ENCODE measurements around the gene SORCS2. TPM values are rescaled to one million over a fixed set of nuclear protein-coding genes. Genes with fewer than 3 reads are reported as not detected.

Gene SORCS2
- total RNA-seq, 1 donor from 2014 or later = 13.4 TPM

DNA sequence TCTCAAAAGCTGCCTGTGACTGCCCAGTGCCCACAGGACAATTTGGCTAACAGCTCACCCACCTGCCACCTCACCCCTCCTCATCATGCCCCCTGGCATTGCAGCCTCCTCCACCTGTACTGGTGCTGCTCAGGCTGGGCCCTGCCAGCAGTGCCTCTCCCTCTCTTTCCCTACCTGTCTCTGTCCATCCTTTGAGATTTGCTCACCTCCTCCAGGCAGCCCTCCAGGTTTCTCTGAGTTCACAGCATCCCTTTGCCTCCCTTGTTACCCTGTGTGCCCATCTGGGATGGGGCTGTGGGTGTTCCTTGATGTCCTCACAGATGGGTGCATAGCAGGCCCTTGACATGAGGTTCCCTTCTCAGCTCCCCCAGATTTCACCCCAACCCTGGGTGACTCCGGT, 522.4 kb downstream of the SORCS2 start:
- no peak for DNase-seq

- no peak for DNase-seq
These were observed 523.1 kb downstream of the SORCS2 start for GRCh38 chr4:7715271-7716009.

GRCh38 chr4:7716010-7716721, 523.8 kb downstream of the SORCS2 start:
- DNase-seq = no peak

DNA sequence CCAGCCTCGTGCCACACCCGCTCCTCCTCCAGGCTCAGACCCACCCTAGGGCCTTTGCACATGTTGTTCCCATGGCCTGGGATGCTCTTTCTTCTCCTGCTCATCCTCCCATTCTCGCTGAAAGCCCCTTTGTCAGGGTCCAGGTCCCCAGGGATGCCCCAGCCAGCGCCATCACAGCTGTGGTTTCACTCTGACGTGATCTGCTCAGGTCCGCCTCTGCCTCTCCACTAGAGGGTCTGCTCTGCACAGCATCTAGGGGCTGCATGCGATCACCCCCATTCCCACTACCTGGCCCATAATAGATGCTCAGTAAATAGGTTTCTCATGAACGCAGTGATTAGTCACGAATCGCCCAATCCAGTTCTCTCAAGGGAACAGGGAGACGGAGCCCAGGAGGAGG, 524.8 kb downstream of the SORCS2 start:
- DNase-seq = no peak

DNA sequence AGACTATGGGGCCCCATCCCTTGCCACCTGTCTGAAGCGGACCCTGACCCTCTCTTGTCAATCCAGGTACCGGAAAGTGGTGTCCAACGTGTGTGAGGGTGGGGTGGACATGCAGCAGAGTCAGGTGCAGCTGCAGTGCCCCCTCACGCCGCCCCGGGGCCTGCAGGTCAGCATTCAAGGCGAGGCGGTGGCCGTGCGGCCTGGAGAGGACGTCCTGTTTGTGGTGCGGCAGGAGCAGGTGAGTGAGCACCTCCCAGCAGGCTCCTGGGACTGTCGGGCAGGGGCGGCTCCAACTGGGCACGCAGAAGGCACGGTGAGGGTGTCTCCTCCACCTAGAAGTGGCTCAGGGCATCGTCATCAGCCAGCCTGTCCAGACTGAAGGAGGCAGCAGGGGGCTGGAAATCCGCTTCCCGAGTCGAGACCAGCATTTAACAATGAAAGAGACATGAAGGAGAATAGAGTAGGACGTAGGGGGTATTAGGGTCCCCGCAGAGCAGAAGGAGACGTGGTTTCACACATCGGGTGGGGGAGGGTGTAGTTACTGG, 525.7 kb downstream of the SORCS2 start:
- no peak for DNase-seq

DNA sequence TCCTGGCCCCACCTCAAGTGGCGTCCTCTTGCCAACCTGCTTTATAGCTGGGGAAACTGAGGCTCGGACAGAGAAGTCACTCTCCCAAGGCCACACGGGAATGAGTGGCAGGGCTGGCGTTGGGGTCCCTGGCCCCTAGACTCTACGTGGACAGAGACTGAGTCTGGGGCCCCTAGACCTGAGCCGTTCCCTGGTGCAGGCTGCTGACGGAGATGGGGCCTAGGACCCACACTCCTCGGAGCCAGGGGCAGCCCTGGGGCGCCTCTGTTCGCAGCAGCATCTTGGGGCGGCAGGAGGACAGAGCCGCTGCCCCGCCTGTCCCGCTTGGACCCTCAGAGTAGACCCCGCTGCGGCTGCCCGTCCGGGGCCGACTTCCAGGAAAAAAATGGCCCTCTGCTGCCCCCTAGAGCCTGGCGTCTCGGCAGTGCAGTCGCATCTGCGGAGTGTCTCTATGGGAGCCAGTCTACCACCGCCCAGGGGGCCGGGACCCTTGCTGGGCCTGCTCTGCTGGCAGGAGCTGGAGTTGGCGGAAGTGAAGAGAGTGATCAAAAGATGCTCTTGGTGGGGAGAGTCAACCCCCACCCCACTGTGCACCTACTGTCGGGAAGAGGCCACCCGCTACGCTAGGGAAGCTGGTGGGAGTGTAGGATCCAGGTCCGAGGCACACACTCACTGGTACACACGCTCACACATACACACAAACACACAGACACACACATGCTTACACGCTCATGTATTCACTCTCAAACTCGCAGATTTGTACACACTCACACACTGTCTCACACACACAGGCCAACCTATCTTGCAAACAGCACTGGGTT, 527.2 kb downstream of the SORCS2 start:
- DNase-seq = peak; percentile 85

DNA sequence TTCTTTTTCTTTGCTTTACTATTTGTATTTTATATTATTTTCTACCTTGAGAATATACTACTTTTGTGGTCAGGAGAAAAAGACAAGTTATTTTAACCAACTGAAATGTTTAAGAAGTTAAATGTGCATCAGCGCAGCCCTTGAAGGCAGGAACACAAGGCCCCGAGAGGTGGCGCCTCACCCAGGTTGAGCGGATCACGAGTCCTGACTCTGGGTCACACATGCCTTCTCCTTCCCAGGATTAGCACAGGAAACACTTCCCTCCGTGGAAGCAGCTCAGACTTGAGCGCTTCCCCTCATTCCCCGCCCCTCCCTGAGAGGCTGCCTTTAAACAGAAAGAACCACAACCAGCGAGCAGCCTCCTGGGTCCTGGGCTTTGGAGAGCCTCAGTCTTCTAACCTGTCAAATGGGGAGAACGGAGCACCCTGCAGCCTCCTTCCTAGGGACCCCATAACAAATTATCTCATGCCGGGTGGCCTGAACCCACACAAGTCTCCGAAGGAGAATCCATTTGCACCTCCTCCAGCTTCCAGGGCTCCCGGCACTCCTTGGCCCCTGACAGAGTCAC, 529.7 kb downstream of the SORCS2 start:
- no peak for DNase-seq

DNA sequence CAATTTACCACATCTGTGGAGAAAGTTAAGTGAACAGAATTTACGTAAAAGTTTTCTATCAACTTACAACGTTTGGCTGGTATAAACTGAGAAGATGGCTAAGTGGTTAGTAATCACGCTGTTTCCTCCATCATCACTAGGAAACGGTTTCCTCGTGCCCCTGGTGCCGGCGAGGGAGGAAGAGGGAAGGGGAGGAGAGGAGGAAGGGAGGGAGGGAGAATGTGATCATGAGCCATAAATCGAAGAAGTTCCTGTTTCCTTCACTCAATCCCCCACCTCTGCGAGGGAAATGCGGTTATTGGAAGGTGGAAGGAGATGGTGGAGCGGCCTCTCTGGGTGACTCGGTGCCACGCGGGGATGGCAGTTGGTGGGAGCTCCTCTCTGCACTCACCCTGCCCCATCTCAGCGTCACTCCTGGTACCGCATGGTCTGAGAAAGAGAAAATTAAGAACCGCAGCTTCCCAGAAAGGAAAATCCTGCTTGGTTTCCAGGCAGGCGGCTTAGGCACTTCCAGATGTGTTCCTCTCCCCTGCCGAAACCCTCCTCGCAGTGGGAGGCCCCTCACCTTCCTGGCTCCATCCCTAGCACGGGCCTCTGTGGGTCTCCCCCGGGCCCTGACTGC, 530.5 kb downstream of the SORCS2 start:
- peak; percentile 53 for DNase-seq

DNA sequence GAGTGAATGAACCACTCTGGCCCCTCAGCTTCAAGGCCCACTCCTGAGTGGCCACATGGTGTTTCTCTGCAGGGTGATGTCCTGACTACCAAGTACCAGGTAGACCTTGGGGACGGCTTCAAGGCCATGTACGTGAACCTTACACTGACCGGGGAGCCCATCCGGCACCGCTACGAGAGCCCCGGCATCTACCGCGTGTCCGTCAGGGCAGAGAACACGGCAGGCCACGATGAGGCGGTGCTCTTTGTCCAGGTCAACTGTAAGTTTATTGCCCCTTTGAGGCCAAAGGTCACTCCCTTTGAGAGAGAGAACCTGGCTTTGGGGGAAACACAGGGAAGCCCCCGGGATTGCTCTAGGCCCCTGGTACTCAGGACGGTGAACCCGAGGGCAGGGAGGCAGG, 531.3 kb downstream of the SORCS2 start:
- no peak for DNase-seq

- DNase-seq = no peak
These were observed 533.6 kb downstream of the SORCS2 start for GRCh38 chr4:7725951-7726350.

DNA sequence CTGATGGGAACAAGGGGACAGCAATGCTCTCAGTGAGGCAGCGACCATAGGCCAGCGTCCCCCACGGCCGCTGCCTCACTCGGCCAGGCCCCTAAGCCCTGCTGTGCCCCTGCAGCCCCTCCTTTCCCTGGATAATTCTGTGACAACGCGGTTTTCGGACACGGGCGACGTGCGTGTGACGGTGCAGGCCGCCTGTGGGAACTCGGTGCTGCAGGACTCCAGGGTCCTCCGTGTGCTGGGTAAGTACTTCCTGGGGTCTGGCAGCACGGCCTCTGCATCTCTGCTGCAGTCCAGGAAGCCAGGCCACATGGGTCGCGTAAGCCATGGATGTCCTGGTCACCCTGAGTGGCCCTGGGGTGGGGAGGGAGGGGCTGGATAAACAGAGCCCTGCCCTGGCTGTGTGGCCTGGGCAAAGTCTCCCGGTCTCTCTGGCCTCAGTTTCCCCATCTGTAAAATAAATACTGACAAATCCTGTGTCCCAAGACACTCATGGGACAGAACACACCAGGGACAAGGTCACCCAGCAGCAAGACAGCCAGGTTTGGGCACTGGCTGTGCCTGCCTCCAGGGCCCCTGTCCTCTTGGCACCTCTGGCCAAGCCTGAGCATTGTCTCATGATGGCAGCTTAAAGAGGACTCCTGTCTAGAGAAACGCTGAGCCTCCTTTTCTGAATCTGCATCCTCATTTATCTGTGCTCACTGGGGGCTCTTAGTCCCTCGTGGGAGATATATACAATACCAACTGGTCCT, 534.5 kb downstream of the SORCS2 start:
- no peak for DNase-seq

- DNase-seq = no peak
These were observed 535.4 kb downstream of the SORCS2 start for GRCh38 chr4:7727749-7728148.

DNA sequence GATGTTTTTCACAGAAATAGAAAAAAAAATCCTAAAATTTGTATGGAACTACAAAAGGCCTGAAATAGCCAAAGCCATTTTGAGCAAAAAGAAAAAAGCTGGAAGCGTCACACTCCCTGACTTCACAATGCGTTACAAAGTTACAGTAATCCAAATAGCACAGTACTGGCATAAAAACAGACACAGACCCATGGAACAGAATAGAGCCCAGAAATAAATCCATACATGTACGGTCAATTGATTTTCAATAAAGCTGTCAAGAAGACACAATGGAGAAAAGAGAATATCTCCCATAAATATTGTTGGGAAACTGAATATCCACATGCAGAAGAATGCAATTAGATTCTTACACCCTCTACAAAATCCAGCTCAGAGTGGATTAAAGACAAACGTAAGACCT, 539.1 kb downstream of the SORCS2 start:
- no peak for DNase-seq

DNA sequence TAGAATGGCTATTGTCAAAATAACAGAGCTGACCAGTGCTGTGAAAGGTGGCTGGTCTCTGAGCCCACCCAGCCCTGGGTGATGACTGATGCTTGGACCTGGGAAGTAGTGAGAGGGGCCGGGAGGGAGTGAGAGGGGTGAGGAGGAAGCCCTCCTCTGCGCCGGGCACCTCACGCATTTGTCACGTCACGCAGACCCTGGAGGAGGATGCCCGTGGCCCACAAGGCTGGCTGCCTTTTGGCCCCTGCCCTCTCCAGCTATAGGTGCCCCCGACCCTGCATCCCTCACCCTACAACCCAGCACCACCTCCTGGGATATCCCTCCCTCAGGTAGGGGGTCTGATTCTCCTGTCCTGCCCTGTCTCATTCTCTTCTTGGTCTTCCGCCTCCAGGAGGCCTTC, 539.9 kb downstream of the SORCS2 start:
- no peak for DNase-seq

GRCh38 chr4:7733201-7733600, 540.9 kb downstream of the SORCS2 start:
- DNase-seq = no peak

- no peak for DNase-seq
These were observed 541.7 kb downstream of the SORCS2 start for GRCh38 chr4:7733801-7734650.

GRCh38 chr4:7734651-7735260, 542.4 kb downstream of the SORCS2 start:
- no peak for DNase-seq

- DNase-seq = no peak
These were observed 543.1 kb downstream of the SORCS2 start for GRCh38 chr4:7735395-7735794.

- no peak for DNase-seq
These were observed 543.6 kb downstream of the SORCS2 start for GRCh38 chr4:7735961-7736360.
